Osteoblast (primary cell): Measurements from ENCODE around the gene ADGRG6. TPM values are rescaled to one million over a fixed set of nuclear protein-coding genes. Genes with fewer than 3 reads are reported as not detected.
A peak's percentile ranks its signal among the peaks of the same experiment; 100 is the strongest.

ENCODE experiments used
- DNase-seq: peaks from one replicate; pipeline ENCODE4 v3.0.0; 2011; ENCODE audit warnings: low spot score, mixed read lengths; ENCODE audit not compliant: insufficient read length; ENCODE audit errors: missing footprints
- H2AFZ ChIP-seq: 2 replicates; pipeline ENCODE4 v1.6.0; 2011; ENCODE audit warnings: mild to moderate bottlenecking, low read length
- H3K27ac ChIP-seq: 2 replicates; pipeline ENCODE4 v1.5.1; 2011; ENCODE audit warnings: mild to moderate bottlenecking, low read depth, low read length, moderate library complexity
- H3K27me3 ChIP-seq: 2 replicates; pipeline ENCODE4 v1.6.0; 2012; ENCODE audit warnings: mild to moderate bottlenecking, control low read depth, inconsistent platforms, low read length, moderate library complexity; ENCODE audit not compliant: insufficient read depth
- H3K36me3 ChIP-seq: 2 replicates; pipeline ENCODE4 v1.5.1; 2011; ENCODE audit warnings: mild to moderate bottlenecking, low read length, control low read depth, moderate library complexity; ENCODE audit not compliant: insufficient read depth
- H3K4me1 ChIP-seq: 2 replicates; pipeline ENCODE4 v1.5.1; 2011; ENCODE audit warnings: mild to moderate bottlenecking, low read length, control low read depth, moderate library complexity; ENCODE audit not compliant: insufficient read depth
- H3K4me2 ChIP-seq: 2 replicates; pipeline ENCODE4 v1.6.0; 2011; ENCODE audit warnings: mild to moderate bottlenecking, low read length; ENCODE audit not compliant: insufficient read depth
- H3K4me3 ChIP-seq: fragments of 200-600 bp; sonication (generic); 3 replicates; pipeline ENCODE4 v1.5.1; 2012; ENCODE audit warnings: mild to moderate bottlenecking, low read length, inconsistent platforms; ENCODE audit not compliant: insufficient read depth
- H3K79me2 ChIP-seq: 2 replicates; pipeline ENCODE4 v1.6.0; 2012; ENCODE audit warnings: mild to moderate bottlenecking, low read length, control low read depth, inconsistent platforms; ENCODE audit not compliant: insufficient read depth
- H3K9me3 ChIP-seq: 2 replicates; pipeline ENCODE4 v1.5.1; 2011; ENCODE audit warnings: low read depth, low read length, control low read depth
- H4K20me1 ChIP-seq: 2 replicates; pipeline ENCODE4 v1.6.0; 2012; ENCODE audit warnings: mild to moderate bottlenecking, low read length, control low read depth; ENCODE audit not compliant: insufficient read depth
- total RNA-seq: library from RNA; depleted of rRNA; stranded (reverse); fragments of >200 nt; gene quantifications from 2 replicates; pipeline ENCODE4 v1.2.3, GENCODE V29; 2012
- TF ChIP-seq, protein P1 (sequence below): IDR thresholded peaks from 2 replicates; pipeline ENCODE4 v1.5.1; 2011; ENCODE audit warnings: mild to moderate bottlenecking, low read depth, low read length, moderate library complexity; ENCODE audit errors: extremely low read depth

ADGRG6 gene
- total RNA-seq, 1 donor = 0.36 TPM

GRCh38 chr6:142414462-142415250 lies 112.8 kb downstream of the ADGRG6 start:
- Histone ChIP-seq H4K20me1 (no peaks in the 10 kb centered on the region), H3K4me1 (peaks cover 46% of the 10 kb centered on the region), H3K79me2 (no peaks in the 10 kb centered on the region), H3K9me3 (no peaks in the 10 kb centered on the region), H3K27me3 (no peaks in the 10 kb centered on the region), H3K27ac (peak overlapping the region; percentile 5), H2AFZ (no peak overlapping the region), H3K4me2 (no peak overlapping the region), H3K36me3 (no peaks in the 10 kb centered on the region), H3K4me3 (no peak overlapping the region)
- TF ChIP-seq, protein P1, sequence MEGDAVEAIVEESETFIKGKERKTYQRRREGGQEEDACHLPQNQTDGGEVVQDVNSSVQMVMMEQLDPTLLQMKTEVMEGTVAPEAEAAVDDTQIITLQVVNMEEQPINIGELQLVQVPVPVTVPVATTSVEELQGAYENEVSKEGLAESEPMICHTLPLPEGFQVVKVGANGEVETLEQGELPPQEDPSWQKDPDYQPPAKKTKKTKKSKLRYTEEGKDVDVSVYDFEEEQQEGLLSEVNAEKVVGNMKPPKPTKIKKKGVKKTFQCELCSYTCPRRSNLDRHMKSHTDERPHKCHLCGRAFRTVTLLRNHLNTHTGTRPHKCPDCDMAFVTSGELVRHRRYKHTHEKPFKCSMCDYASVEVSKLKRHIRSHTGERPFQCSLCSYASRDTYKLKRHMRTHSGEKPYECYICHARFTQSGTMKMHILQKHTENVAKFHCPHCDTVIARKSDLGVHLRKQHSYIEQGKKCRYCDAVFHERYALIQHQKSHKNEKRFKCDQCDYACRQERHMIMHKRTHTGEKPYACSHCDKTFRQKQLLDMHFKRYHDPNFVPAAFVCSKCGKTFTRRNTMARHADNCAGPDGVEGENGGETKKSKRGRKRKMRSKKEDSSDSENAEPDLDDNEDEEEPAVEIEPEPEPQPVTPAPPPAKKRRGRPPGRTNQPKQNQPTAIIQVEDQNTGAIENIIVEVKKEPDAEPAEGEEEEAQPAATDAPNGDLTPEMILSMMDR = no peak
- no peak for DNase-seq

DNA sequence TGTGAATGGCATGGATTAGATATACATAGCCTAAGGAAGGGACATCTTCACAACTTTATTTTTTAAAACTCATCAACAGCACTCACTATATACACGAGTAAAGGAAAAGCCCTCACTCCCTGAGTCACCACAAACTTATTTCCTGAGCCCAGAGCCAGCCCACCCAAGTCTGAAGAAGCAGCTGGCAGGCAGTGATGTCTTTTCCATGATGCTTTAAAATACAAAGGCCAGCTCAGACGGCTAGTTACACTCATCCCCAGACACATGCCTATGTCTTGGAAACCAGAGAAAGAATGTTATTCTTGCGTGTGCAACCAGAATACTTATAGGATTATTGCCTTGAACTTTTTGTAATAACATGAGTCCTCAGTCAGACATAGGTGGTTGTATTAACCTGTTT lies 114.4 kb downstream of the ADGRG6 start:
- Histone ChIP-seq H3K36me3 (no peaks in the 10 kb centered on the region), H3K4me3 (no peak overlapping the region), H4K20me1 (no peaks in the 10 kb centered on the region), H3K27me3 (no peaks in the 10 kb centered on the region), H3K9me3 (no peaks in the 10 kb centered on the region), H2AFZ (no peak overlapping the region), H3K4me1 (peaks cover 43% of the 10 kb centered on the region), H3K27ac (peak overlapping the region; percentile 98), H3K79me2 (no peaks in the 10 kb centered on the region), H3K4me2 (peak overlapping the region; percentile 42)
- peak; percentile 57 for DNase-seq
- TF ChIP-seq, protein P1 = no peak

DNA sequence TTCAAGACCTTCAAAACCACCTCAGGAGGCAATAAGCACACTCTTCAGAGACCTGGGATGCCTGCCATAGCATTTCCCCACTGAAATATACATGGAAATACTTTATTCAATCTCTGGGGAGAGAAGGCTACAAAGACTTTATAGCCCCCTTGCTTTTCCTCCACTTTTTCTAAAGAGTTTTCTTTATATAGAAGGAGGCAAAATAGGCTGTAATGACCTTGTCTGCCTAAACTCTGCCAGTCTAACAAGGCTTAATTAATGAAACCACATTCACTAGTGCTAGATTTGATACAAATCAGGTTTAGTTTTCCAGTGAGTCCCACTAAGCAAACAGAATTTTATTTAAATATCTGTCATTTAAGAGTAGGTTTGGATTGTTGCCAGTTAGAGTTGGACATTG lies 114.9 kb downstream of the ADGRG6 start:
- H3K4me1 ChIP-seq = peaks cover 43% of the 10 kb centered on the region
- no peak for DNase-seq
- H3K79me2 ChIP-seq = no peaks in the 10 kb centered on the region
- TF ChIP-seq, protein P1 = no peak
- peak overlapping the region; percentile 27 for H2AFZ ChIP-seq
- no peaks in the 10 kb centered on the region for H3K36me3 ChIP-seq
- no peaks in the 10 kb centered on the region for H4K20me1 ChIP-seq
- peak overlapping the region; percentile 98 for H3K27ac ChIP-seq
- H3K27me3 ChIP-seq = no peaks in the 10 kb centered on the region
- no peaks in the 10 kb centered on the region for H3K9me3 ChIP-seq
- peak overlapping the region; percentile 42 for H3K4me2 ChIP-seq
- H3K4me3 ChIP-seq = no peak overlapping the region

DNA sequence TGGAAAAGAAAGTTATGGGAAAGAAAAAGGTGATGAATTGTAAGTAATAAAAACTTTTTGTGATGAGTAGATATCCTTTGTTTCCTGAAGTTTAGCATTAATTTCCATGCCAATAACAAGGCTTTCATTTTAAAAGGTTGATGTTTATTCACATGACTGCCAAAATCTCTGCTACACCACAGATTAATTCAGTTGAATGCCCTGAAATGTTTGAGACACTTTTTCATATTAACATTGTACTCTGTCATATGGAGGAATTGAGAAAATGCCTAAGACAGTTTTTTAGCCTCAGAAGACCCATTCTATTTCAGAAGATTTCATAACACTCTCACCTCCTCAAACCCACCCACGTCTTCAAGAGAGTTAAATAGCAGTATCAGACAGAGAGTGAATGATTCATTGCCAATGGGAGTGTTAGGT lies 115.5 kb downstream of the ADGRG6 start:
- no peak for DNase-seq
- Histone ChIP-seq H4K20me1 (no peaks in the 10 kb centered on the region), H3K4me3 (no peak overlapping the region), H2AFZ (no peak overlapping the region), H3K9me3 (no peaks in the 10 kb centered on the region), H3K79me2 (no peaks in the 10 kb centered on the region), H3K27ac (peak overlapping the region; percentile 98), H3K4me1 (peaks cover 39% of the 10 kb centered on the region), H3K4me2 (no peak overlapping the region), H3K36me3 (no peaks in the 10 kb centered on the region), H3K27me3 (no peaks in the 10 kb centered on the region)
- TF ChIP-seq, protein P1 = no peak
